Activated CD4-positive, alpha-beta T cell treated with anti-CD3 and anti-CD28 coated beads for 1 hour (primary cell): ENCODE data around the gene MIER2.

Experiments
- DNase-seq: peaks from one replicate; pipeline ENCODE4 v3.0.0-alpha.2; 2020

The MIER2 gene

GRCh38 chr19:377801-378581 is 33.4 kb upstream of the MIER2 start:
- DNase-seq, result no peak

GRCh38 chr19:376111-376470 is 31.5 kb upstream of the MIER2 start:
- DNase-seq, result no peak

GRCh38 chr19:375395-376110 is 31.0 kb upstream of the MIER2 start:
- no peak for DNase-seq

GRCh38 chr19:374886-375235 is 30.3 kb upstream of the MIER2 start:
- DNase-seq, result no peak

GRCh38 chr19:374183-374885 is 29.7 kb upstream of the MIER2 start:
- DNase-seq, result no peak

GRCh38 chr19:373391-374182 is 29.0 kb upstream of the MIER2 start:
- DNase-seq, result no peak

GRCh38 chr19:372306-372890 is 27.8 kb upstream of the MIER2 start:
- no peak for DNase-seq

- no peak for DNase-seq
Measured at GRCh38 chr19:371501-372168, 27.0 kb upstream of the MIER2 start.

- no peak for DNase-seq
Measured at GRCh38 chr19:370641-371330, 26.2 kb upstream of the MIER2 start.

GRCh38 chr19:369876-370275 is 25.3 kb upstream of the MIER2 start:
- DNase-seq, result no peak

- no peak for DNase-seq
Measured at GRCh38 chr19:369256-369655, 24.7 kb upstream of the MIER2 start.

- DNase-seq, result no peak
Measured at GRCh38 chr19:368630-369024, 24.0 kb upstream of the MIER2 start.

- no peak for DNase-seq
Measured at GRCh38 chr19:367963-368629, 23.5 kb upstream of the MIER2 start.

- no peak for DNase-seq
Measured at GRCh38 chr19:367561-367960, 23.0 kb upstream of the MIER2 start.

- no peak for DNase-seq
Measured at GRCh38 chr19:366951-367350, 22.4 kb upstream of the MIER2 start.

GRCh38 chr19:366205-366783 is 21.7 kb upstream of the MIER2 start:
- DNase-seq, result no peak

- DNase-seq, result no peak
Measured at GRCh38 chr19:364496-365287, 20.1 kb upstream of the MIER2 start.

GRCh38 chr19:362683-363082 is 18.1 kb upstream of the MIER2 start:
- DNase-seq, result no peak

GRCh38 chr19:362154-362553 is 17.6 kb upstream of the MIER2 start:
- no peak for DNase-seq

GRCh38 chr19:359653-359925 is 15.0 kb upstream of the MIER2 start:
- DNase-seq, result no peak
